ENCODE data around the gene NR1D1.

The NR1D1 gene

DNA sequence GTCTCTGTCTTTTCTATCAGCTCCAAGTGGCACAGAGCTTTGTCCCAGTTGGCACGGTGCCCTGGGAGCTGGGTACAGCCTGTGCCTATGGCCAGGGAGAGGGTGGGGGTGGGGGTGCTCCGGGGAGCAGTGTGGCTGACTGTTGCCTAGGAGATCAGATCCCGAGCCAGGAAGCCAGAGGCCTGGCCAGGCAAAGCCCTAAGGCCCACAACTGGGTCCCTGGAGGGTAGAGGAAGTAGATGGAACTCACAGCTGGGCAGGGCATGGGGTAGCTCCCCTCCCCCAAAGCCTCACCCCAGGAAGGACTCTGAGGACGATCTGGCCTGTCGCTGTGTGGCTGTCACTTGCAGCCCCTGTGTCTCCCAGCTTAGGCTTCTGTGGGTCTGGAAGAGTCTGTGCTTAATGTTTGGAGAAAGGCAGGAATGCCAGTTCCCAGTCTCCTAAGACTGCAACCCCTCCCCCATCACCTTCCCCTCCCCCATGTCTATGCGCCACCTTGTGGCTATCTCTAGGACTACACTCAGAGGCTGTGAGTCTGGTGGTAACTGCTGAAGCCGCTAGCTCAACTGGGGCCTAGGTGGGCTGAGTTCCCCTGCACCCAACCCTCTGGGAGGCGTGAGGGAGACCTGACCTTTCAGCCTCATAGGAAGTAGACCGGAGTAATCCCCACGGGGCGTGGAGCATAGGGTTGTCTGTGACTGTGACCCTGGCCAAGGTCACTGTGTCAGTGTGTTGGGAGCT, 25.0 kb downstream of the NR1D1 start (continued):
- TF ChIP-seq, protein P1, sequence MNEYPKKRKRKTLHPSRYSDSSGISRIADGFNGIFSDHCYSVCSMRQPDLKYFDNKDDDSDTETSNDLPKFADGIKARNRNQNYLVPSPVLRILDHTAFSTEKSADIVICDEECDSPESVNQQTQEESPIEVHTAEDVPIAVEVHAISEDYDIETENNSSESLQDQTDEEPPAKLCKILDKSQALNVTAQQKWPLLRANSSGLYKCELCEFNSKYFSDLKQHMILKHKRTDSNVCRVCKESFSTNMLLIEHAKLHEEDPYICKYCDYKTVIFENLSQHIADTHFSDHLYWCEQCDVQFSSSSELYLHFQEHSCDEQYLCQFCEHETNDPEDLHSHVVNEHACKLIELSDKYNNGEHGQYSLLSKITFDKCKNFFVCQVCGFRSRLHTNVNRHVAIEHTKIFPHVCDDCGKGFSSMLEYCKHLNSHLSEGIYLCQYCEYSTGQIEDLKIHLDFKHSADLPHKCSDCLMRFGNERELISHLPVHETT (tag by site-specific recombination; IDR thresholded peaks at IDR 0.05), result 0 out of 2 replicates have a peak, but pooled peaks have one; percentile 38
- no peak for TF ChIP-seq ZBTB20 (tag by site-specific recombination; IDR thresholded peaks at IDR 0.05)
- no peak for TF ChIP-seq ZNF341 (tag by site-specific recombination; IDR thresholded peaks at IDR 0.05; ENCODE audit: low read depth)
- TF ChIP-seq, protein P2, sequence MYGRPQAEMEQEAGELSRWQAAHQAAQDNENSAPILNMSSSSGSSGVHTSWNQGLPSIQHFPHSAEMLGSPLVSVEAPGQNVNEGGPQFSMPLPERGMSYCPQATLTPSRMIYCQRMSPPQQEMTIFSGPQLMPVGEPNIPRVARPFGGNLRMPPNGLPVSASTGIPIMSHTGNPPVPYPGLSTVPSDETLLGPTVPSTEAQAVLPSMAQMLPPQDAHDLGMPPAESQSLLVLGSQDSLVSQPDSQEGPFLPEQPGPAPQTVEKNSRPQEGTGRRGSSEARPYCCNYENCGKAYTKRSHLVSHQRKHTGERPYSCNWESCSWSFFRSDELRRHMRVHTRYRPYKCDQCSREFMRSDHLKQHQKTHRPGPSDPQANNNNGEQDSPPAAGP (tag by site-specific recombination; IDR thresholded peaks at IDR 0.05), result 0 out of 2 replicates have a peak, but pooled peaks have one; percentile 43
- no peak for TF ChIP-seq KLF10 (tag by site-specific recombination; IDR thresholded peaks at IDR 0.05)
- peak; percentile 45; the same call in 1 of the 2 replicates for TF ChIP-seq ZNF2 (tag by site-specific recombination; IDR thresholded peaks at IDR 0.05)
- TF ChIP-seq ZNF785 (tag by site-specific recombination; IDR thresholded peaks at IDR 0.05), result no peak
- no peak for TF ChIP-seq SP3 (tag by site-specific recombination; IDR thresholded peaks at IDR 0.05)
- no peak for TF ChIP-seq ZNF747 (tag by site-specific recombination; IDR thresholded peaks at IDR 0.05)
- TF ChIP-seq ZNF239 (tag by site-specific recombination; IDR thresholded peaks at IDR 0.05), result no peak
- peak; percentile 45; the same call in 1 of the 2 replicates for TF ChIP-seq KLF9 (tag by site-specific recombination; IDR thresholded peaks at IDR 0.05; ENCODE audit: low read depth)
- TF ChIP-seq ZNF423 (tag by site-specific recombination; IDR thresholded peaks at IDR 0.05), result 0 out of 2 replicates have a peak, but pooled peaks have one; percentile 23
- no peak for TF ChIP-seq ZNF623 (tag by site-specific recombination; IDR thresholded peaks at IDR 0.05)
- TF ChIP-seq ZNF350 (tag by site-specific recombination; IDR thresholded peaks at IDR 0.05), result no peak
- TF ChIP-seq GFI1B (tag by site-specific recombination; IDR thresholded peaks at IDR 0.05), result no peak
- TF ChIP-seq GLI2 (tag by site-specific recombination; IDR thresholded peaks at IDR 0.05; ENCODE audit: borderline replicate concordance, low read depth), result no peak
- TF ChIP-seq ZNF366 (tag by site-specific recombination; conservative IDR thresholded peaks at IDR 0.05), result no peak
- no peak for TF ChIP-seq ZNF274 (IDR thresholded peaks at IDR 0.05; ENCODE audit: low read length)
- no peak for TF ChIP-seq ZNF274 (tag by site-specific recombination; IDR thresholded peaks at IDR 0.05; ENCODE audit: borderline replicate concordance)
- TF ChIP-seq, protein P3, sequence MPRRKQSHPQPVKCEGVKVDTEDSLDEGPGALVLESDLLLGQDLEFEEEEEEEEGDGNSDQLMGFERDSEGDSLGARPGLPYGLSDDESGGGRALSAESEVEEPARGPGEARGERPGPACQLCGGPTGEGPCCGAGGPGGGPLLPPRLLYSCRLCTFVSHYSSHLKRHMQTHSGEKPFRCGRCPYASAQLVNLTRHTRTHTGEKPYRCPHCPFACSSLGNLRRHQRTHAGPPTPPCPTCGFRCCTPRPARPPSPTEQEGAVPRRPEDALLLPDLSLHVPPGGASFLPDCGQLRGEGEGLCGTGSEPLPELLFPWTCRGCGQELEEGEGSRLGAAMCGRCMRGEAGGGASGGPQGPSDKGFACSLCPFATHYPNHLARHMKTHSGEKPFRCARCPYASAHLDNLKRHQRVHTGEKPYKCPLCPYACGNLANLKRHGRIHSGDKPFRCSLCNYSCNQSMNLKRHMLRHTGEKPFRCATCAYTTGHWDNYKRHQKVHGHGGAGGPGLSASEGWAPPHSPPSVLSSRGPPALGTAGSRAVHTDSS (tag by site-specific recombination; IDR thresholded peaks at IDR 0.05), result no peak
- TF ChIP-seq, protein P4, sequence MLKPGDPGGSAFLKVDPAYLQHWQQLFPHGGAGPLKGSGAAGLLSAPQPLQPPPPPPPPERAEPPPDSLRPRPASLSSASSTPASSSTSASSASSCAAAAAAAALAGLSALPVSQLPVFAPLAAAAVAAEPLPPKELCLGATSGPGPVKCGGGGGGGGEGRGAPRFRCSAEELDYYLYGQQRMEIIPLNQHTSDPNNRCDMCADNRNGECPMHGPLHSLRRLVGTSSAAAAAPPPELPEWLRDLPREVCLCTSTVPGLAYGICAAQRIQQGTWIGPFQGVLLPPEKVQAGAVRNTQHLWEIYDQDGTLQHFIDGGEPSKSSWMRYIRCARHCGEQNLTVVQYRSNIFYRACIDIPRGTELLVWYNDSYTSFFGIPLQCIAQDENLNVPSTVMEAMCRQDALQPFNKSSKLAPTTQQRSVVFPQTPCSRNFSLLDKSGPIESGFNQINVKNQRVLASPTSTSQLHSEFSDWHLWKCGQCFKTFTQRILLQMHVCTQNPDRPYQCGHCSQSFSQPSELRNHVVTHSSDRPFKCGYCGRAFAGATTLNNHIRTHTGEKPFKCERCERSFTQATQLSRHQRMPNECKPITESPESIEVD (tag by site-specific recombination; IDR thresholded peaks at IDR 0.05), result no peak
- no peak for TF ChIP-seq ZNF138 (tag by site-specific recombination; IDR thresholded peaks at IDR 0.05; ENCODE audit: borderline replicate concordance)
- TF ChIP-seq, protein P5, sequence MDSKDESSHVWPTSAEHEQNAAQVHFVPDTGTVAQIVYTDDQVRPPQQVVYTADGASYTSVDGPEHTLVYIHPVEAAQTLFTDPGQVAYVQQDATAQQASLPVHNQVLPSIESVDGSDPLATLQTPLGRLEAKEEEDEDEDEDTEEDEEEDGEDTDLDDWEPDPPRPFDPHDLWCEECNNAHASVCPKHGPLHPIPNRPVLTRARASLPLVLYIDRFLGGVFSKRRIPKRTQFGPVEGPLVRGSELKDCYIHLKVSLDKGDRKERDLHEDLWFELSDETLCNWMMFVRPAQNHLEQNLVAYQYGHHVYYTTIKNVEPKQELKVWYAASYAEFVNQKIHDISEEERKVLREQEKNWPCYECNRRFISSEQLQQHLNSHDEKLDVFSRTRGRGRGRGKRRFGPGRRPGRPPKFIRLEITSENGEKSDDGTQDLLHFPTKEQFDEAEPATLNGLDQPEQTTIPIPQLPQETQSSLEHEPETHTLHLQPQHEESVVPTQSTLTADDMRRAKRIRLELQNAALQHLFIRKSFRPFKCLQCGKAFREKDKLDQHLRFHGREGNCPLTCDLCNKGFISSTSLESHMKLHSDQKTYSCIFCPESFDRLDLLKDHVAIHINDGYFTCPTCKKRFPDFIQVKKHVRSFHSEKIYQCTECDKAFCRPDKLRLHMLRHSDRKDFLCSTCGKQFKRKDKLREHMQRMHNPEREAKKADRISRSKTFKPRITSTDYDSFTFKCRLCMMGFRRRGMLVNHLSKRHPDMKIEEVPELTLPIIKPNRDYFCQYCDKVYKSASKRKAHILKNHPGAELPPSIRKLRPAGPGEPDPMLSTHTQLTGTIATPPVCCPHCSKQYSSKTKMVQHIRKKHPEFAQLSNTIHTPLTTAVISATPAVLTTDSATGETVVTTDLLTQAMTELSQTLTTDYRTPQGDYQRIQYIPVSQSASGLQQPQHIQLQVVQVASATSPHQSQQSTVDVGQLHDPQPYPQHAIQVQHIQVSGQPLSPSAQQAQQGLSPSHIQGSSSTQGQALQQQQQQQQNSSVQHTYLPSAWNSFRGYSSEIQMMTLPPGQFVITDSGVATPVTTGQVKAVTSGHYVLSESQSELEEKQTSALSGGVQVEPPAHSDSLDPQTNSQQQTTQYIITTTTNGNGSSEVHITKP (tag by site-specific recombination; IDR thresholded peaks at IDR 0.05), result no peak
- TF ChIP-seq, protein P6, sequence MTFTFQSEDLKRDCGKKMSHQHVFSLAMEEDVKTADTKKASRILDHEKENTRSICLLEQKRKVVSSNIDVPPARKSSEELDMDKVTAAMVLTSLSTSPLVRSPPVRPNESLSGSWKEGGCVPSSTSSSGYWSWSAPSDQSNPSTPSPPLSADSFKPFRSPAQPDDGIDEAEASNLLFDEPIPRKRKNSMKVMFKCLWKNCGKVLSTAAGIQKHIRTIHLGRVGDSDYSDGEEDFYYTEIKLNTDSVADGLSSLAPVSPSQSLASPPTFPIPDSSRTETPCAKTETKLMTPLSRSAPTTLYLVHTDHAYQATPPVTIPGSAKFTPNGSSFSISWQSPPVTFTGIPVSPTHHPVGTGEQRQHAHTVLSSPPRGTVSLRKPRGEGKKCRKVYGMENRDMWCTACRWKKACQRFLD (tag by site-specific recombination; IDR thresholded peaks at IDR 0.05), result no peak
- no peak for TF ChIP-seq ZNF391 (tag by site-specific recombination; IDR thresholded peaks at IDR 0.05; ENCODE audit: borderline replicate concordance, low read depth)
- TF ChIP-seq IKZF3 (tag by site-specific recombination; IDR thresholded peaks at IDR 0.05), result no peak
- no peak for TF ChIP-seq ZNF501 (tag by site-specific recombination; IDR thresholded peaks at IDR 0.05)
- TF ChIP-seq RBAK (tag by site-specific recombination; IDR thresholded peaks at IDR 0.05), result no peak
- no peak for TF ChIP-seq ZNF561 (tag by site-specific recombination; IDR thresholded peaks at IDR 0.05; ENCODE audit: borderline replicate concordance)

Measured in HEK293 (cell line).